ENCODE results near the gene ARSH. TPM values are rescaled to one million over a fixed set of nuclear protein-coding genes. Genes with fewer than 3 reads are reported as not detected.

Gene ARSH
- total RNA-seq, 2 donors from 2014 or later, result not detected

DNA sequence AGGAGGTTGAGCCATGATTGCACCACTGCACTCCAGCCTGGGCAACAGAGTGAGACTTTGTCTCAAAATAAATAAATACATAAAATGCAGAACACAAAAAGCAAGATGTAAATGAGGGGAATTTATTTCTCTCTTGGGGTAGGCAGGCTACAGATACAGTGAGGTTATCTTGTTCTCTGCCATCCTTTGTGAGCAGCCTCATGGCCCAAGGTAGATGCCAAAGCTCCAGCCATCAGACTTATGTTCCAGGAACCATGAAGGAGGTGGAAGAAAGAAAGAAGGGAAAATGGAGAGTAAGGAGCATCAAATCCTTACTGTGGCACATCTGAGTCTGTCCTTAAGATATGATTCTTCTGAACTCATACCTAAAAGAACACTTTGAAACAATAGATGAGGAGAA lies 11.1 kb downstream of the ARSH start:
- TF ChIP-seq CTCF (conservative IDR thresholded peaks at IDR 0.05), result no peak
- Histone ChIP-seq H3K4me3 (ENCODE audit: low read length) (no peak overlapping the region), H3K27me3 (ENCODE audit: control insufficient read depth, insufficient read depth, low read length, poor library complexity, severe bottlenecking) (no peaks in the 10 kb centered on the region), H3K9ac (ENCODE audit: extremely low read depth, low read length, poor library complexity, severe bottlenecking) (no peak overlapping the region), H3K36me3 (ENCODE audit: control insufficient read depth, insufficient read depth, low read length) (no peaks in the 10 kb centered on the region), H3K4me1 (ENCODE audit: control insufficient read depth, insufficient read depth, low read length) (no peaks in the 10 kb centered on the region), H3K27ac (ENCODE audit: low read depth, low read length) (no peak overlapping the region), H3K9me3 (ENCODE audit: control insufficient read depth, low read length) (no peaks in the 10 kb centered on the region)
- Mint-ChIP-seq H3K9me3 (peaks cover 11% of the 10 kb centered on the region), H3K27ac (no peak overlapping the region), H3K4me3 (no peak overlapping the region), H3K27me3 (ENCODE audit: insufficient read depth) (no peaks in the 10 kb centered on the region), H3K36me3 (ENCODE audit: low read depth) (no peaks in the 10 kb centered on the region), H3K4me1 (peaks cover under 1% of the 10 kb centered on the region)
- DNase-seq, result no peak

- Histone ChIP-seq H3K4me1 (ENCODE audit: control insufficient read depth, insufficient read depth, low read length) (no peaks in the 10 kb centered on the region), H3K36me3 (ENCODE audit: control insufficient read depth, insufficient read depth, low read length) (no peaks in the 10 kb centered on the region), H3K27ac (ENCODE audit: low read depth, low read length) (no peak overlapping the region), H3K4me3 (ENCODE audit: low read length) (no peak overlapping the region), H3K27me3 (ENCODE audit: control insufficient read depth, insufficient read depth, low read length, poor library complexity, severe bottlenecking) (no peaks in the 10 kb centered on the region), H3K9me3 (ENCODE audit: control insufficient read depth, low read length) (no peaks in the 10 kb centered on the region), H3K9ac (ENCODE audit: extremely low read depth, low read length, poor library complexity, severe bottlenecking) (no peak overlapping the region)
- no peak for DNase-seq
- H3K4me1 Mint-ChIP-seq, result peaks cover 8% of the 10 kb centered on the region
- H3K27me3 Mint-ChIP-seq (ENCODE audit: insufficient read depth), result no peaks in the 10 kb centered on the region
- no peaks in the 10 kb centered on the region for H3K36me3 Mint-ChIP-seq (ENCODE audit: low read depth)
- no peak overlapping the region for H3K4me3 Mint-ChIP-seq
- TF ChIP-seq CTCF (conservative IDR thresholded peaks at IDR 0.05), result no peak
- no peak overlapping the region for H3K27ac Mint-ChIP-seq
- H3K9me3 Mint-ChIP-seq, result peaks cover 2% of the 10 kb centered on the region
- 86 to 91% methylated on average over 1 to 6 of the region's 8 CpGs for WGBS, 2 experiments (ENCODE audit: insufficient coverage in 1 of 2, insufficient read length in 1 of 2)
Measured at GRCh38 chrX:3024176-3024575, 17.8 kb downstream of the ARSH start.

DNA sequence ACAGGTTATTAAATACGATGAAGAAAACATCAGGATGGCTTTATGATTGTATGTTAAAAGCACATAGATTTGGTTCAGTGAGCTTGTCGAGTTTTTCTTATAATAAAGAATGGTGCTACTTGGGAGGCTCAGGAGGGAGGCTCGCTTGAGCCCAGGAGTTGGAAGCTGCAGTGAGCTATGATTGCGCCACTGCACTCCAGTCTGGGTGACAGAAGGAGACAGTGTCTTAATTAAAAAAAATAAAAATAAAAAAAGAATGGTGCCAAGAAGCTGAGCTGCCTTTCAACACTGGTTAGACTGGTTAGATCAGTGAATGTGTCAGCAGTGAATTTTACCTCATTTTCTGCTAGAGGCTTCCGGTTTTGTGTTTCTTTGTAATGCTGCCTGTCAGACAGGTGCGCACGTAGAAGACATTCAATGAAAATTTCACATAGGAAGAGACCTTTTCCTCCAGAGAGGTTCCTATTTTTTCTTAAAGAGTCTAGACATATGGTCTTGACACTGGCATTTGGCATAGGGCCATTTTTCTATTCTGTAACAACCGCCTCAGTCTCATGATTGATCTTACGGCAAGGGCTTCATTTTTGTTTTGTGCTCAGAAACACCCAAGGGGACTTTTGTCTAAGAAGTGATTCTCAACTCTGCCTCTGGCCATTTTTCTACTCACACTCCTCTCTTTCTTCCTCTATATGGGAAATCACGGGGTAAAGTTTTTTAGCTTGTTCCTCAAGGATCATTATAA lies 19.9 kb downstream of the ARSH start:
- TF ChIP-seq CTCF (conservative IDR thresholded peaks at IDR 0.05), result no peak
- H3K36me3 ChIP-seq (ENCODE audit: control insufficient read depth, insufficient read depth, low read length), result no peaks in the 10 kb centered on the region
- DNase-seq, result no peak
- H3K9me3 ChIP-seq (ENCODE audit: control insufficient read depth, low read length), result no peaks in the 10 kb centered on the region
- no peak overlapping the region for H3K9ac ChIP-seq (ENCODE audit: extremely low read depth, low read length, poor library complexity, severe bottlenecking)
- 91 to 92% methylated on average over 8 to 9 of the region's 10 CpGs for WGBS, 2 experiments (ENCODE audit: insufficient coverage in 1 of 2, insufficient read length in 1 of 2)
- H3K27ac Mint-ChIP-seq, result no peak overlapping the region
- H3K36me3 Mint-ChIP-seq (ENCODE audit: low read depth), result no peaks in the 10 kb centered on the region
- H3K27me3 Mint-ChIP-seq (ENCODE audit: insufficient read depth), result no peaks in the 10 kb centered on the region
- H3K9me3 Mint-ChIP-seq, result peaks cover 16% of the 10 kb centered on the region
- H3K4me1 Mint-ChIP-seq, result peaks cover 8% of the 10 kb centered on the region
- no peak overlapping the region for H3K4me3 ChIP-seq (ENCODE audit: low read length)
- H3K27me3 ChIP-seq (ENCODE audit: control insufficient read depth, insufficient read depth, low read length, poor library complexity, severe bottlenecking), result no peaks in the 10 kb centered on the region
- H3K4me1 ChIP-seq (ENCODE audit: control insufficient read depth, insufficient read depth, low read length), result no peaks in the 10 kb centered on the region
- no peak overlapping the region for H3K27ac ChIP-seq (ENCODE audit: low read depth, low read length)
- H3K4me3 Mint-ChIP-seq, result no peak overlapping the region
